B cell (primary cell): ENCODE results near the gene MYEF2. TPM values are rescaled to one million over a fixed set of nuclear protein-coding genes. Genes with fewer than 3 reads are reported as not detected.

Source experiments
- ATAC-seq: fragments of 200-7000 bp; cut with Tn5 transposase; one replicate; pipeline ENCODE4 v1.10.0; 2021; ENCODE audit warnings: low read depth, mild to moderate bottlenecking, moderate number of reproducible peaks, moderate library complexity
- CTCF ChIA-PET: fragments of 350-600 bp; sonication (Branson Sonifier 250); formaldehyde crosslinking; loops from one replicate; lab custom pipeline; 2021; ENCODE audit warnings: antibody characterized with exemption, inconsistent platforms; lab: Charles Lee
- POLR2A ChIA-PET: fragments of 350-600 bp; sonication (Branson Sonifier 250); formaldehyde crosslinking; loops from one replicate; lab custom pipeline; 2021; ENCODE audit warnings: antibody characterized with exemption; lab: Charles Lee
- DNase-seq: peaks from one replicate; pipeline ENCODE4 v3.0.0; 2013
- H2AFZ ChIP-seq: 2 replicates; pipeline ENCODE4 v1.6.1; 2012; ENCODE audit warnings: mild to moderate bottlenecking, low read depth, low read length; ENCODE audit not compliant: insufficient read depth, poor library complexity, severe bottlenecking
- H3K27ac ChIP-seq, 2 donors: 1 replicate in 1 of 2; 2 replicates in 1 of 2; pipeline ENCODE4 v1.5.1; 2012 to 2013; ENCODE audit warnings: low read length in 2 of 2, mild to moderate bottlenecking in 2 of 2, moderate library complexity in 1 of 2
- H3K27me3 ChIP-seq, 4 experiments: fragments of 200-600 bp in 1 of 4; sonication (generic) in 1 of 4; replicated peaks in 1 of 4; 1 replicate in 2 of 4; 2 replicates in 2 of 4; pipeline versions ENCODE4 v1.6.1 to v1.7.0; 2013 to 2016; ENCODE audit warnings: low read length in 3 of 4, mild to moderate bottlenecking in 2 of 4, mixed read lengths in 1 of 4, moderate library complexity in 1 of 4; ENCODE audit not compliant: insufficient read depth in 4 of 4, control insufficient read depth in 3 of 4; ENCODE audit errors: control extremely low read depth in 1 of 4
- H3K36me3 ChIP-seq, 2 experiments: replicated peaks in 1 of 2; 1 replicate in 1 of 2; 2 replicates in 1 of 2; pipeline versions ENCODE4 v1.6.1 to v1.7.1; 2013; ENCODE audit warnings: low read length in 1 of 2; ENCODE audit not compliant: insufficient read depth in 2 of 2, control insufficient read depth in 1 of 2; ENCODE audit errors: control extremely low read depth in 1 of 2, extremely low read depth in 1 of 2
- H3K4me1 ChIP-seq, 2 donors: fragments of 200-600 bp in 1 of 2; sonication (generic) in 1 of 2; 1 replicate in 1 of 2; 2 replicates in 1 of 2; pipeline versions ENCODE4 v1.5.1 to v1.6.1; 2013 to 2017; ENCODE audit warnings: low read length in 2 of 2; ENCODE audit not compliant: control insufficient read depth in 2 of 2, insufficient read depth in 2 of 2
- H3K4me2 ChIP-seq: replicated peaks from 2 replicates; pipeline ENCODE3; 2012; ENCODE audit warnings: mild to moderate bottlenecking, low read depth, low read length; ENCODE audit not compliant: poor library complexity, severe bottlenecking
- H3K4me3 ChIP-seq, 5 experiments: fragments of 200-600 bp in 1 of 5; sonication (generic) in 1 of 5; 1 replicate in 3 of 5; 2 replicates in 2 of 5; pipeline versions ENCODE4 v1.5.1 to v1.7.0; 2011 to 2016; ENCODE audit warnings: low read length in 4 of 5, mild to moderate bottlenecking in 4 of 5, low read depth in 2 of 5, control low read depth in 1 of 5, moderate library complexity in 1 of 5; ENCODE audit not compliant: insufficient read depth in 1 of 5; ENCODE audit errors: control extremely low read depth in 1 of 5, extremely low read depth in 1 of 5
- H3K79me2 ChIP-seq: fragments of 200-600 bp; sonication (generic); one replicate; pipeline ENCODE4 v1.6.0; 2016; ENCODE audit warnings: low read length; ENCODE audit not compliant: control insufficient read depth, insufficient read depth
- H3K9ac ChIP-seq: fragments of 200-600 bp; sonication (generic); 2 replicates; pipeline ENCODE4 v1.6.1; 2017; ENCODE audit warnings: mild to moderate bottlenecking, low read length, moderate library complexity
- H3K9me3 ChIP-seq, 3 donors: one replicate each; pipeline versions ENCODE4 v1.6.1 to v1.7.1; 2013; ENCODE audit warnings: low read length in 2 of 3; ENCODE audit not compliant: control insufficient read depth in 2 of 3, insufficient read depth in 1 of 3; ENCODE audit errors: control extremely low read depth in 1 of 3
- H4K20me1 ChIP-seq: 2 replicates; pipeline ENCODE4 v1.6.0; 2012; ENCODE audit warnings: mild to moderate bottlenecking, low read length; ENCODE audit not compliant: insufficient read depth, control insufficient read depth, poor library complexity, severe bottlenecking
- H3K27ac Mint-ChIP-seq: one replicate; pipeline ENCODE4 v1.8.0; 2021; ENCODE audit warnings: mixed read lengths
- H3K27me3 Mint-ChIP-seq: one replicate; pipeline ENCODE4 v1.8.0; 2021; ENCODE audit warnings: mixed read lengths
- H3K4me1 Mint-ChIP-seq: one replicate; pipeline ENCODE4 v1.8.0; 2021; ENCODE audit warnings: mixed read lengths
- H3K4me3 Mint-ChIP-seq: one replicate; pipeline ENCODE4 v1.8.0; 2021; ENCODE audit warnings: mixed read lengths
- H3K9me3 Mint-ChIP-seq: one replicate; pipeline ENCODE4 v1.8.0; 2022; ENCODE audit warnings: mixed read lengths; ENCODE audit not compliant: insufficient read depth
- EZH2 ChIP-seq: IDR thresholded peaks from 2 replicates; pipeline ENCODE4 v1.6.1; 2012; ENCODE audit warnings: borderline replicate concordance, low read depth, mild to moderate bottlenecking, moderate library complexity, low read length; ENCODE audit not compliant: insufficient read depth, poor library complexity, severe bottlenecking
- WGBS: methylation state at CpG from one replicate; pipeline ENCODE4 v1.1.5; 2013; ENCODE audit warnings: missing lambda C conversion rate; ENCODE audit not compliant: insufficient coverage; 5-methylcytosine and 5-hydroxymethylcytosine counted together
- intact Hi-C: fragments of 100-400 bp; cut with micrococcal nuclease; formaldehyde crosslinking; loops from one replicate; pipeline ENCODE4 v1.10.0; 2022
- polyA plus RNA-seq: library from polyadenylated mRNA; depleted of rRNA; stranded (reverse); fragments of >200 nt; gene quantifications from 2 replicates; pipeline ENCODE4 v1.2.3, GENCODE V29; 2012
- total RNA-seq, 2 donors: library from RNA; stranded (reverse); fragments of 120-200 nt in 1 of 2; gene quantifications; 1 replicate in 1 of 2; 2 replicates in 1 of 2; pipeline versions ENCODE4 v1.2.3 to v1.2.4, GENCODE V29; 2013 to 2022
- TF ChIP-seq, protein P1 (sequence below): fragments of 200-600 bp; IDR thresholded peaks from one replicate; pipeline ENCODE4 v1.8.0; 2022; ENCODE audit warnings: antibody characterized with exemption, mild to moderate bottlenecking

MYEF2 gene
- total and polyA plus RNA-seq, 2 donors (not counting 1 experiment from before 2014, with no cell fraction given): 3.9 to 34.3 TPM

DNA sequence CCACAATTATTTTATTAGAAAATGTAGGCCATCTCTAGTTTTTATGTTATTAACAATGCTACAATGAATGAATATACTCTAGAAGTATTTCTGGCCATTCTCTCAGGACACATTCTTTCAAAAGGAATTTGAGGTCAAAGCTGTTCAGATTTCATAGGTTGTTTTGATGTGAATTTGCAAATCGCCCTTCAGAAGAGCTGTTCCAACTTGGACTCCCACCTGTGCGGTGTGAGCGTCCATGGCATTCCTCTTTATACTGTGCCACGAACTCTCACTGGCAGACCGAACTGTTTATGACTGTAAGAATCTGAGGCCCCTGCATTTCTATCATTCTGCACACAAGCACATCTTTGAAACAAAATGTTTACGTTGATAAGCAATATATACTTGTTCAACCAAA lies 75.9 kb downstream of the MYEF2 start:
- Histone ChIP-seq H2AFZ (no peak overlapping the region), H4K20me1 (no peaks in the 10 kb centered on the region), H3K4me3 (no peak overlapping the region), H3K9me3 (no peaks in the 10 kb centered on the region), H3K79me2 (no peaks in the 10 kb centered on the region), H3K9ac (no peak overlapping the region), H3K4me2 (no peak overlapping the region), H3K27ac (no peak overlapping the region), H3K27me3 (peaks cover 0 to 4% (median 1%) of the 10 kb centered on the region in 4 experiments), H3K36me3 (no peaks in the 10 kb centered on the region), H3K4me1 (no peaks in the 10 kb centered on the region)
- no peaks in the 10 kb centered on the region for H3K9me3 Mint-ChIP-seq
- TF ChIP-seq EZH2: no peak
- TF ChIP-seq, protein P1, sequence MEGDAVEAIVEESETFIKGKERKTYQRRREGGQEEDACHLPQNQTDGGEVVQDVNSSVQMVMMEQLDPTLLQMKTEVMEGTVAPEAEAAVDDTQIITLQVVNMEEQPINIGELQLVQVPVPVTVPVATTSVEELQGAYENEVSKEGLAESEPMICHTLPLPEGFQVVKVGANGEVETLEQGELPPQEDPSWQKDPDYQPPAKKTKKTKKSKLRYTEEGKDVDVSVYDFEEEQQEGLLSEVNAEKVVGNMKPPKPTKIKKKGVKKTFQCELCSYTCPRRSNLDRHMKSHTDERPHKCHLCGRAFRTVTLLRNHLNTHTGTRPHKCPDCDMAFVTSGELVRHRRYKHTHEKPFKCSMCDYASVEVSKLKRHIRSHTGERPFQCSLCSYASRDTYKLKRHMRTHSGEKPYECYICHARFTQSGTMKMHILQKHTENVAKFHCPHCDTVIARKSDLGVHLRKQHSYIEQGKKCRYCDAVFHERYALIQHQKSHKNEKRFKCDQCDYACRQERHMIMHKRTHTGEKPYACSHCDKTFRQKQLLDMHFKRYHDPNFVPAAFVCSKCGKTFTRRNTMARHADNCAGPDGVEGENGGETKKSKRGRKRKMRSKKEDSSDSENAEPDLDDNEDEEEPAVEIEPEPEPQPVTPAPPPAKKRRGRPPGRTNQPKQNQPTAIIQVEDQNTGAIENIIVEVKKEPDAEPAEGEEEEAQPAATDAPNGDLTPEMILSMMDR: no peak
- peaks cover 15% of the 10 kb centered on the region for H3K27me3 Mint-ChIP-seq
- intact Hi-C loops: no loop called here
- H3K4me1 Mint-ChIP-seq: no peaks in the 10 kb centered on the region
- CTCF ChIA-PET: no interaction called here
- ATAC-seq (no peak), DNase-seq (no peak)
- no peak overlapping the region for H3K4me3 Mint-ChIP-seq
- 100% methylated on average over 4 of the region's 6 CpGs for WGBS
- no peak overlapping the region for H3K27ac Mint-ChIP-seq
- POLR2A ChIA-PET: no interaction called here

DNA sequence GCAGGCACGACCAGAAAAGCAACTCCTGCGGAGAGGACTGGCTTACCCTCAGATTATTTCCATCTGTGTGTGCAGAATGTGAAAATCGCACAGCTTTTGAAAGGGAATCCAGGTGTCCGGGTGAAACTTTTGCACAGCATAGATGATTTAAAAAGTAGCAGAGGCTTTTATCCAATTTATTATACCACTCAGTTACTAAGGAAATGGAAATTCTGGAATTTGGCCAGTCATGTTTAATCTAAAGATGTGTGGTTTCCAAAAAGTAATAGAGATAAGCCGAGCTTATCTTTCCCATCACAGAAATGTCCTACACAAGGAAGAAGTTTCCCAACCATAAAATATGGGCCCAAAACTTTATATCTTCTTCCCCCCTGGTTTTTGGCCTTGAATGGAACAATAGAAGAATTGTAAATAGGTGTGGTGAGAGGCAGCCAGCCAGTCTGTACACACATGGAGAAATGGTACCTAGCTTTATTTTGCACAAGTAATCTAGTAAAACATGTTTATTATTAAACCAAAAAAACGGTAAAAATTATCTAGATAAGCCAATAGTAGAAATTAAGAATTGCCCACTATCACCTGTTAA lies 76.6 kb downstream of the MYEF2 start:
- H3K9me3 ChIP-seq: no peaks in the 10 kb centered on the region
- intact Hi-C loops: no loop called here
- no peaks in the 10 kb centered on the region for H3K4me1 ChIP-seq
- H3K4me2 ChIP-seq: no peak overlapping the region
- H3K9me3 Mint-ChIP-seq: no peaks in the 10 kb centered on the region
- no peaks in the 10 kb centered on the region for H3K79me2 ChIP-seq
- H3K27ac Mint-ChIP-seq: no peak overlapping the region
- H3K27ac ChIP-seq: no peak overlapping the region
- ChIA-PET POLR2A (no interaction called here), CTCF (no interaction called here)
- no peaks in the 10 kb centered on the region for H4K20me1 ChIP-seq
- H3K4me1 Mint-ChIP-seq: no peaks in the 10 kb centered on the region
- TF ChIP-seq, protein P1: no peak
- no peak for TF ChIP-seq EZH2
- H3K27me3 Mint-ChIP-seq: peaks cover 10% of the 10 kb centered on the region
- no peak overlapping the region for H3K4me3 Mint-ChIP-seq
- no peaks in the 10 kb centered on the region for H3K36me3 ChIP-seq
- 94% methylated on average over 3 of the region's 6 CpGs for WGBS
- DNase-seq (no peak), ATAC-seq (no peak)
- no peak overlapping the region for H3K4me3 ChIP-seq
- H3K27me3 ChIP-seq: peaks cover 0 to 4% (median 1%) of the 10 kb centered on the region in 4 experiments
- no peak overlapping the region for H2AFZ ChIP-seq
- H3K9ac ChIP-seq: no peak overlapping the region
